ENCODE results near the gene PXDN.
A peak's percentile ranks its signal among the peaks of the same experiment; 100 is the strongest.

Gene PXDN

DNA sequence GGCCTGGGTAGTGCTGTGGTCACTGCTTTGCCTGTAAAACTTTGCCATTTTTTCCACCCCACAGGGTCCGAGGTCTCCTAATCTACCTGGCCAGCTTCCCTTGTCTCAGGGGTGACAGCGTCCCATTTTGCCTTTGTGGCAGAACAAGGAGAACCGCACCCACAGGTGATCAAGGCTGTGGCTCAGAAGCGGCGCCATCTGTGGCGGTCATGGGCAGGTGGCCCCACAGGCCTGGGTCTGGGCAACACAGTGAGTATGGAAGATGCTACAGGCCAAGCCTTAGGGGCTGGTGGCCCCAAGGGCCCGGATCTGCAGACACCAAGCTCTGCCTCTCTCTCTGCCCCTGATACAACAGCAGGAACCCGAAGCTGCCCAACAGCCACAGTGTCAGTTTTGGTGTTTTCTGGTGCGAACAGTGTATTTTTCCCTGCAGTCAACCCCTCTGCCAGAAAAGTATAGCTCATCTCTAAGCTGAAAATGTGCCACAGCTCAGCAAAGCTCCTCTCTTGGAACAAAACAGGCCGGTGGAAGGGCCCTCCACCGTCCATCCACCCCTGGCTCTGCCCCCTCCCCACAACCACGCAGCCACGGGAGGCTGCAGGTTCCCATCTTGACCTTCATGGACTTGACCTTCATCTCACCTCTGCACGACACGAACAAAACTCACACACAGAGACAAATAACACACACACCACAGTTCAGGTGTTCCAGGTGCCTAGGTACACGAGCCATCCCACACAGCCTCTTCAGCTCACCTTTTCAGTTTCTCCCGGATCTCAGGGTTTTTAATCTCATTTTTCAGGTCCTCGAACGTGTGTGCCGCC lies 96.7 kb downstream of the PXDN start:
- no peak for DNase-seq

GRCh38 chr2:1645761-1646476 lies 98.4 kb downstream of the PXDN start:
- no peak for DNase-seq

- no peak for DNase-seq
Observed at GRCh38 chr2:1644427-1644826, 99.9 kb downstream of the PXDN start.

DNA sequence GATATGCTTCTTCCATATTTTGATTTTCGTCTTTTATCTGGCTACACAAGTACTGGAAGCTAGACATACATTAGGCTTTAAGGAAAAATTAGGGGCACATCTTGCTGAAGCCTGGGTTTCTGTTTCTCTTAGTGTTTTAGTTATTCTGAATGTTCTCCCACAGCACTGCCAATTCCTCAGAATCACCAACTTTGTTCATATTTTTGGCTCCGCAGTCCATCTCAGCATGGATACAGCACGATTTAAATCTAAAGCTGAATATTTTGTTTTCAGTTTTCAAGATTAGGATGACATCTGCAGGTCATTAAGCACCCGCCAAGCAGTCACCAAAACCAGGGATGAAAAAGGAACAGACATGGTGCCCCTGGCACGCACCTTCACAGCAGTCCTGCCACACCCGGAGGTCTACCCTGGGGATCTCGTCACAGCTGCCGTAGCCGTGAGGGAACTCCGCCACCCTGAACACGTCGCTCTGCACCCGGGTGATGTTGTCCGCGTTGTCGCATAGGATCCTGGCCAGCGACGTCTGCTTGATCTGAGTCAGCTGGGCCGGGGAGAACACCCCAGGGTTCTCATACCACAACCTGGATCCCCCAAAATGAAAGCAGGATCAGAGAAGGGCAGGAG lies 101.2 kb downstream of the PXDN start:
- DNase-seq: no peak

GRCh38 chr2:1642066-1642861 lies 102.1 kb downstream of the PXDN start:
- no peak for DNase-seq

- DNase-seq: no peak
Observed at GRCh38 chr2:1641523-1641922, 102.8 kb downstream of the PXDN start.

GRCh38 chr2:1640301-1641135 lies 103.8 kb downstream of the PXDN start:
- no peak for DNase-seq

GRCh38 chr2:1639086-1639858 lies 105.0 kb downstream of the PXDN start:
- DNase-seq: no peak

GRCh38 chr2:1638281-1638860 lies 105.9 kb downstream of the PXDN start:
- DNase-seq: no peak

DNA sequence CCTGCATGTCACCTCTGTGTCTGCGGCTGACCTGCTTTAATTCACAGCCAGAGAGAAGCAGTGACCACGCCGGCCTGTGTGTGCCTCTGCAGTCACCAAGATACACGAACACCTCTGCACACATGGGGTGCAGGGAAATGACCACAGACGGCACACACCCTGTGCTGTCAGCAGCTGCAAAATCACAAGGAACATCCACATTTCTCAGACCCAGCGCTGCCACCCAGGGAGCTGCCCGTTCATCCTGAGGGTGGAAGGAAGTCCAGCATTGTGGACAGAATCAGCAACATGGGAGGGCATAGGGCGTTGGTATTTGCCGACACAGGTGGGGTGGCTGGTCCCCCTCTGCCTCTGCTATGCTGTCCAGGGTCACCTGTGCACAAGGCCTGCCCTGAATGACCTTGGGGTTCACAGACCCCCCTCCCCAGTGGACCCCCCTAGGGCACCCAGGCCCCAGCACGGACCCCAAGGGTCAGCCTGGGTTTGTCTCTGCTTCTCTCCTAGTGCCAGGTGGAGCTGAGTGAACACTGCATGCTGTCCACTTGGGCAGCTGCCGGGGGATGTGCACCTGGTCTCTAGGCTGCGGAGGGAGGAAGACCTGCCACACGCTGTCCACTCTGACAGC lies 107.4 kb downstream of the PXDN start:
- no peak for DNase-seq

GRCh38 chr2:1635823-1636222 lies 108.5 kb downstream of the PXDN start:
- DNase-seq: no peak

- no peak for DNase-seq
Observed at GRCh38 chr2:1634681-1635341, 109.5 kb downstream of the PXDN start.

GRCh38 chr2:1633936-1634587 lies 110.3 kb downstream of the PXDN start:
- DNase-seq: no peak

- no peak for DNase-seq
Observed at GRCh38 chr2:1633092-1633671, 111.1 kb downstream of the PXDN start.

GRCh38 chr2:1632510-1632909 lies 111.8 kb downstream of the PXDN start:
- DNase-seq: no peak

DNA sequence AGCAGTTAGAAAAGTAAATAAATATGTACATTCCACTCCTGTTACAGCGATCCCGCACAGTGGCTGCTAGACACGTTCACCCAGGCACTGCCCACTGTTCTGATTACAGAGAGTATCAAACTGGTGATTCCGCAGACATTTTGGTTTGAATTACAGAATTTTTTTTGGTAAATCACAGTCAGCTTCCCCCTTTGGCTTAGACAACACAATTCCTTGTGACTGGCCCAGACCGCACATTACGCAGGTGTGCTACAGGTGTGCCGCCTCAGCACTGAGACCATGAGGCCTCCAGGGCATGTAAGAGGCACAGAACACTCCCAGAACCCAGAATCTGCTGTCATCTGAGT lies 112.3 kb downstream of the PXDN start:
- DNase-seq: peak; percentile 57

DNA sequence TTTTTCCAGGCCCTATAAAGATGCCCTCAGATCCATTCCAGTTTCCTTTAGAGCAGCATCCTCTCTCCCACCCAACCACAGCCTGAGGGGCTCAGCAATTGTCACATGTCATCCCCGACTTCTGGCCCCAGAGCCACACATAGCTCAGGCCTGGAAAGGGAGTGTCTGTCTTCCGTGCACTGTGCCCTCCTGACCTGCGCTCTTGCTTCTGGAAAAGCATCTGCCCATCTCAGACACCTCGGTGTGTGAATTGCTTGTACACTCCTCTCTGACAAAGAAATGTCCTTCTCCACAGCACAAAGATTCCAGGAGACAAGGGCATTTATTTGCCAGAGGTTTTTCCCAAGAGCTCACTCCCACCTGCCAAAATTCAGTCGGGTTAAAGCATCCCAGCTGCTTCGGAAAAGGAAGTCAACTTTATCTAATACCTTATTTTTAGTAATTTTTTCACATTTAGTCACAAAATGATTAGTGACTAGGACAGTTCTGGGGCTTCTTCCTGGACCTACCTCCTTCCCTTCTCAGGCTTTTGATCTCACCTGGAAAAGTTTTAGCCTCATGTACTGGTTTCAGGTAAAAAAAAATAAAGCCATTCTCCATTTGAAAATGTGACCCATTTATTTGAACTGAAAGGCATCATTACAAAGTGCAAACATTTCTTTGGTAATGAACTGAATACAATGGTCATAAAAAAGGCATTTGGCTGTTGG lies 112.9 kb downstream of the PXDN start:
- no peak for DNase-seq

DNA sequence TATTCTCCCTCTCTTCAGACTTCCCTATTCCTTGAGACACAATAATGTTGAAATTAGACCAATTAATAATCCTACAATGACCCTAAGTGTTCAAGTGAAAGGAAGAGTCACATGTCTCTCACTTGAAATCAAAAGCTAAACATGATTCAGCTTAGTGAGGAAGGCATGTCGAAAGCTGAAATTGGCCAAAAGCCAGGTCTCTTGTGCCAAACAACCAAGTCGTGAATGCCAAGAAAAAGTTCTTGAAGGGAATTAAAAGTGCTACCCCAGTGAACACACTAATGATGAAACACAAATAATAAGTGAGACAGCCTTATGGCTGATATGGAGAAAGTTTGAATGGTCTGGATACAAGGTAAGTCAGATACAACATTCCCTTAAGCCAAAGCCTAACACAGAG lies 115.4 kb downstream of the PXDN start:
- DNase-seq: no peak
